Endothelial cell of umbilical vein (primary cell): ENCODE data around the gene FEN1. TPM values are rescaled to one million over a fixed set of nuclear protein-coding genes. Genes with fewer than 3 reads are reported as not detected.

Experiments
- BruUV-seq: library from RNA; stranded (reverse); fragments of 400-500 nt; replicated peaks from 2 replicates; lab custom pipeline; 2021; lab: Mats Ljungman, UMichigan
- CTCF ChIA-PET: fragments of 300-600, 350-600 bp; sonication (Branson Sonifier 250); formaldehyde crosslinking; loops from one replicate; lab custom pipeline; 2021; ENCODE audit warnings: antibody characterized with exemption, inconsistent platforms; lab: Charles Lee
- POLR2A ChIA-PET: fragments of 300-600, 350-600 bp; sonication (Branson Sonifier 250); formaldehyde crosslinking; loops from one replicate; lab custom pipeline; 2021; ENCODE audit warnings: antibody characterized with exemption, inconsistent platforms; lab: Charles Lee
- DNase-seq: peaks from one replicate; pipeline ENCODE4 v3.0.0-alpha.2; 2011; ENCODE audit warnings: low read depth, low spot score
- FAIRE-seq: peaks from 2 replicates; lab custom pipeline; 2011; peaks lifted over from hg19 to GRCh38; lab: Jason Lieb, UNC
- H2AFZ ChIP-seq: 2 replicates; pipeline ENCODE4 v1.6.0; 2012; ENCODE audit warnings: low read depth, low read length, control low read depth, inconsistent platforms
- H3K27ac ChIP-seq: 2 replicates; pipeline ENCODE4 v1.5.1; 2011; ENCODE audit warnings: low read depth, mild to moderate bottlenecking, control low read depth, low read length, moderate library complexity; ENCODE audit not compliant: insufficient read depth
- H3K27me3 ChIP-seq, 2 experiments: 2 replicates each; pipeline versions ENCODE4 v1.6.0 to v1.6.1; 2011; ENCODE audit warnings: low read length in 2 of 2, mixed read lengths in 1 of 2; ENCODE audit not compliant: control insufficient read depth in 2 of 2, insufficient read depth in 2 of 2
- H3K36me3 ChIP-seq, 2 experiments: 2 replicates in 1 of 2; 3 replicates in 1 of 2; pipeline ENCODE4 v1.5.1; 2011; ENCODE audit warnings: low read length in 2 of 2, mild to moderate bottlenecking in 1 of 2, moderate library complexity in 1 of 2; ENCODE audit not compliant: control insufficient read depth in 2 of 2, insufficient read depth in 2 of 2; ENCODE audit errors: extremely low read depth in 1 of 2
- H3K4me1 ChIP-seq: 3 replicates; pipeline ENCODE4 v1.5.1; 2011; ENCODE audit warnings: mild to moderate bottlenecking, low read length; ENCODE audit not compliant: control insufficient read depth, insufficient read depth; ENCODE audit errors: extremely low read depth
- H3K4me2 ChIP-seq: 2 replicates; pipeline ENCODE4 v1.6.1; 2011; ENCODE audit warnings: low read length, control low read depth, mixed read lengths; ENCODE audit not compliant: insufficient read depth
- H3K4me3 ChIP-seq, 3 experiments: fragments of 200-600 bp in 1 of 3; sonication (generic), shearing (Covaris generic) in 1 of 3; replicated peaks in 1 of 3; 2 replicates each; pipeline ENCODE4 v1.5.1; 2011 to 2016; ENCODE audit warnings: control low read depth in 3 of 3, low read length in 3 of 3, mild to moderate bottlenecking in 2 of 3, inconsistent platforms in 1 of 3, low read depth in 1 of 3, moderate library complexity in 1 of 3; ENCODE audit not compliant: insufficient read depth in 1 of 3
- H3K79me2 ChIP-seq: 2 replicates; pipeline ENCODE4 v1.6.0; 2012; ENCODE audit warnings: low read length, inconsistent platforms; ENCODE audit not compliant: control insufficient read depth, insufficient read depth
- H3K9ac ChIP-seq: replicated peaks from 2 replicates; pipeline ENCODE3; 2011; ENCODE audit warnings: low read length, control low read depth; ENCODE audit not compliant: insufficient read depth; ENCODE audit errors: extremely low read depth
- H3K9me1 ChIP-seq: replicated peaks from 3 replicates; pipeline ENCODE4 v1.6.0; 2011; ENCODE audit warnings: mild to moderate bottlenecking, low read length; ENCODE audit not compliant: control insufficient read depth, insufficient read depth; ENCODE audit errors: extremely low read depth
- H3K9me3 ChIP-seq: replicated peaks from 2 replicates; pipeline ENCODE4 v1.5.1; 2012; ENCODE audit warnings: low read length, inconsistent platforms; ENCODE audit not compliant: control insufficient read depth, insufficient read depth
- H4K20me1 ChIP-seq: replicated peaks from 2 replicates; pipeline ENCODE3; 2011; ENCODE audit warnings: mild to moderate bottlenecking, low read length; ENCODE audit not compliant: control insufficient read depth, insufficient read depth; ENCODE audit errors: extremely low read depth
- EZH2 ChIP-seq: IDR thresholded peaks from 2 replicates; pipeline ENCODE4 v1.6.1; 2012; ENCODE audit warnings: borderline replicate concordance, low read depth, mild to moderate bottlenecking, moderate library complexity, low read length, inconsistent platforms; ENCODE audit not compliant: severe bottlenecking
- FOS ChIP-seq: IDR thresholded peaks from 2 replicates; pipeline ENCODE4 v1.6.1; 2011; ENCODE audit warnings: mild to moderate bottlenecking, low read length, moderate library complexity, borderline replicate concordance; ENCODE audit not compliant: insufficient read depth
- GATA2 ChIP-seq: IDR thresholded peaks from 2 replicates; pipeline ENCODE4 v1.7.0; 2011; ENCODE audit warnings: low read depth, mild to moderate bottlenecking, moderate library complexity, mixed read lengths, low read length; ENCODE audit not compliant: insufficient read length, insufficient read depth
- JUN ChIP-seq: IDR thresholded peaks from 2 replicates; pipeline ENCODE4 v1.6.1; 2011; ENCODE audit warnings: borderline replicate concordance, low read depth; ENCODE audit not compliant: insufficient read length, insufficient read depth
- MYC ChIP-seq: IDR thresholded peaks from one replicate; pipeline ENCODE4 v1.6.1; 2011; ENCODE audit warnings: mild to moderate bottlenecking, low read depth, low read length
- POLR2A ChIP-seq: IDR thresholded peaks from 2 replicates; pipeline ENCODE4 v1.6.1; 2012; ENCODE audit warnings: low read depth, mild to moderate bottlenecking, control low read depth, low read length
- POLR2AphosphoS5 ChIP-seq: IDR thresholded peaks from 2 replicates; pipeline ENCODE4 v1.6.1; 2012; ENCODE audit warnings: low read depth, mild to moderate bottlenecking, control low read depth, low read length, moderate library complexity; ENCODE audit not compliant: insufficient read depth
- dilution Hi-C: fragments of 300-500 bp; cut with MboI; formaldehyde crosslinking; loops from one replicate; pipeline ENCODE4 v1.15.0; 2019; ENCODE audit warnings: low sequenced_read_pairs; ENCODE audit not compliant: extremely low pct_ligation_motif_present
- intact Hi-C: fragments of 100-400 bp; cut with micrococcal nuclease; formaldehyde crosslinking; loops from one replicate; pipeline ENCODE4 v1.10.0; 2022
- polyA plus RNA-seq, 4 experiments: library from polyadenylated mRNA; depleted of rRNA in 3 of 4; stranded (reverse) in 3 of 4; unstranded in 1 of 4; fragments of >200 nt; gene quantifications; 2 replicates each; pipeline versions ENCODE4 v1.2.1 to v1.2.3, GENCODE V29; 2011 to 2012; ENCODE audit warnings: missing spikeins in 1 of 4
- total RNA-seq: library from RNA; stranded (reverse); gene quantifications from 2 replicates; pipeline ENCODE4 v1.2.3, GENCODE V29; 2021
- TF ChIP-seq, protein P1 (sequence below): IDR thresholded peaks from 2 replicates; pipeline ENCODE4 v1.6.1; 2011; ENCODE audit not compliant: insufficient read depth, insufficient read length
- TF ChIP-seq, protein P2 (sequence below), 2 donors: IDR thresholded peaks; 1 replicate in 1 of 2; 2 replicates in 1 of 2; pipeline ENCODE4 v1.5.1; 2011; ENCODE audit warnings: low read length in 2 of 2, mild to moderate bottlenecking in 2 of 2, moderate library complexity in 2 of 2, control low read depth in 1 of 2, inconsistent platforms in 1 of 2, low read depth in 1 of 2; ENCODE audit not compliant: insufficient read depth in 1 of 2; ENCODE audit errors: extremely low read depth in 1 of 2

FEN1 gene
- total and polyA plus RNA-seq, 2 donors (not counting 3 experiments of a cell fraction or from before 2014, with no cell fraction given): 29.3 to 60.5 TPM

DNA sequence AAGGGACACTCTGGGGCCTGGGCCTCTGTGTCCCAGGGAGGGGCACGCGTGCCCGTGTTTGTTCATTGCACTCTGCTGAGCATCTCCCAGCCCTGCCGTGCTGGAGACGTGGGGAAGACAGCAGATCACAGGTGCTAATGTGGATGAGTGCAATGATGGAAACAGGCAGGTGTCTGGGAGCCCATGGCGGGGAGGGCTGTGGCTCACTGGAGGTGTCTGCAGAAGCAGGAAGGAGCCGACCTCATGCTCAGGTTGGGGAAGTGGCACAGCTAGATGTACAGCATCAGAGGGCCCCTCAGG lies 8.3 kb upstream of the FEN1 start:
- Histone ChIP-seq H4K20me1 (no peaks in the 10 kb centered on the region), H3K9me1 (no peaks in the 10 kb centered on the region), H3K27me3 (no peaks in the 10 kb centered on the region), H3K79me2 (no peaks in the 10 kb centered on the region), H3K4me1 (no peaks in the 10 kb centered on the region), H3K27ac (no peak overlapping the region), H3K36me3 (peaks cover 3 to 42% of the 10 kb centered on the region in 2 experiments), H3K4me3 (no peak overlapping the region), H3K9me3 (no peaks in the 10 kb centered on the region), H3K9ac (no peak overlapping the region), H3K4me2 (no peak overlapping the region), H2AFZ (no peak overlapping the region)
- TF ChIP-seq EZH2: no peak
- no peak for TF ChIP-seq GATA2
- TF ChIP-seq FOS: no peak
- TF ChIP-seq POLR2AphosphoS5: no peak
- POLR2A ChIA-PET: no interaction called here
- CTCF ChIA-PET: interaction anchor here (1.2 to 2.1 kb wide), 2 partner anchors 35 to 37 kb away, joined by 3 to 7 read pairs; no protein-coding TSS in a partner anchor
- no TSS peak for BruUV-seq
- FAIRE-seq: no peak
- dilution Hi-C loops (no loop called here), intact Hi-C loops (no loop called here)
- no peak for DNase-seq

DNA sequence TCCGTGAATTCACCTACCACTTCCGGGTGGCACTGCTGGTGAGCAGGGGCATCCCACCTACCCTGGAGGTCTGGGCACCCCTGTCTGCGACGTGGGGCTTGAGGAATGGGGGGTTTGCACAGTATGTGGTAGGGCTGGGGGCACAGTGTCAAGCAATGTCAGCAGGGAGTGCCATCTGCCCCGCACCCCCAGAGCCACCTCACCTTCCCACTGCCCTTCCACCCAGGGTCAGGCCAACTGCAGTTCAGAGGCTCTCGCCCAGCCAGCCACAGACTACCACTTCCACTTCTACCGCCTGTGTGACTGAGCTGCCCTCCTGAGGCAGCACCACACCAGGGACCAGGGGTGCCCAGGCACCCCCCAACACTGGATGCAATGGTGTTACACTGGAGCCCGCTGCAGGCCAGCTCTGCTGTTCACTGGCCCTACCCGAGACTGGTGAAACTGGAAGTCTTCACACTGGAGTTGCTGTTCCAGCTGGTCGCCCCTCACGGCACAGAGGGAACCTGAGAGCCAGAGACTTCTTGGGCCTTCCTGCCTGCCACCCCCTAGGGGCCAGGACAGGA lies 6.8 kb upstream of the FEN1 start:
- Histone ChIP-seq H4K20me1 (no peaks in the 10 kb centered on the region), H3K4me2 (no peak overlapping the region), H3K9me3 (no peaks in the 10 kb centered on the region), H3K27me3 (no peaks in the 10 kb centered on the region), H3K9ac (no peak overlapping the region), H3K4me3 (no peak overlapping the region), H3K9me1 (no peaks in the 10 kb centered on the region), H2AFZ (no peak overlapping the region), H3K4me1 (no peaks in the 10 kb centered on the region), H3K79me2 (peaks cover 1% of the 10 kb centered on the region), H3K27ac (no peak overlapping the region), H3K36me3 (peaks cover 4 to 48% of the 10 kb centered on the region in 2 experiments)
- FAIRE-seq (no peak), DNase-seq (no peak)
- dilution Hi-C loops (no loop called here), intact Hi-C loops (no loop called here)
- ChIA-PET POLR2A (no interaction called here), CTCF (interaction anchor here (2.1 kb wide), 1 partner anchor 38 kb away, joined by 7 read pairs; no protein-coding TSS in a partner anchor)
- no TSS peak for BruUV-seq
- TF ChIP-seq EZH2 (no peak), POLR2AphosphoS5 (no peak), FOS (no peak), MYC (no peak), JUN (no peak), POLR2A (no peak), GATA2 (no peak)
- TF ChIP-seq, protein P1, sequence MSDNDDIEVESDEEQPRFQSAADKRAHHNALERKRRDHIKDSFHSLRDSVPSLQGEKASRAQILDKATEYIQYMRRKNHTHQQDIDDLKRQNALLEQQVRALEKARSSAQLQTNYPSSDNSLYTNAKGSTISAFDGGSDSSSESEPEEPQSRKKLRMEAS: no peak
- TF ChIP-seq, protein P2, sequence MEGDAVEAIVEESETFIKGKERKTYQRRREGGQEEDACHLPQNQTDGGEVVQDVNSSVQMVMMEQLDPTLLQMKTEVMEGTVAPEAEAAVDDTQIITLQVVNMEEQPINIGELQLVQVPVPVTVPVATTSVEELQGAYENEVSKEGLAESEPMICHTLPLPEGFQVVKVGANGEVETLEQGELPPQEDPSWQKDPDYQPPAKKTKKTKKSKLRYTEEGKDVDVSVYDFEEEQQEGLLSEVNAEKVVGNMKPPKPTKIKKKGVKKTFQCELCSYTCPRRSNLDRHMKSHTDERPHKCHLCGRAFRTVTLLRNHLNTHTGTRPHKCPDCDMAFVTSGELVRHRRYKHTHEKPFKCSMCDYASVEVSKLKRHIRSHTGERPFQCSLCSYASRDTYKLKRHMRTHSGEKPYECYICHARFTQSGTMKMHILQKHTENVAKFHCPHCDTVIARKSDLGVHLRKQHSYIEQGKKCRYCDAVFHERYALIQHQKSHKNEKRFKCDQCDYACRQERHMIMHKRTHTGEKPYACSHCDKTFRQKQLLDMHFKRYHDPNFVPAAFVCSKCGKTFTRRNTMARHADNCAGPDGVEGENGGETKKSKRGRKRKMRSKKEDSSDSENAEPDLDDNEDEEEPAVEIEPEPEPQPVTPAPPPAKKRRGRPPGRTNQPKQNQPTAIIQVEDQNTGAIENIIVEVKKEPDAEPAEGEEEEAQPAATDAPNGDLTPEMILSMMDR (IDR thresholded peaks at IDR 0.05; ENCODE audit: extremely low read depth in 1 of 2, insufficient read depth in 1 of 2, low read depth in 1 of 2, low read length in 2 of 2): no peak
